Activated T-cell treated with anti-CD3 and anti-CD28 coated beads, Interleukin-2, amount 50 U/mL, for 72 hours (primary cell): ENCODE data around the gene TSPOAP1. TPM values are rescaled to one million over a fixed set of nuclear protein-coding genes. Genes with fewer than 3 reads are reported as not detected.
A peak's percentile ranks its signal among the peaks of the same experiment; 100 is the strongest.
"Not testable (repeated sequence)": the region's sequence is repeated elsewhere in the genome, so short reads cannot be mapped to it uniquely, and the experiment has no call there.

Source experiments
- ATAC-seq, 2 donors: fragments of 150-1000 bp; cut with Tn5 transposase; replicated peaks in 1 of 2; 2 replicates each; pipeline ENCODE4 v1.10.0; 2021; ENCODE audit warnings: moderate library complexity in 2 of 2, mild to moderate bottlenecking in 1 of 2
- DNase-seq, 2 donors: peaks; one replicate each; pipeline ENCODE4 v3.0.0; 2021 to 2022; ENCODE audit warnings: mixed read lengths in 1 of 2
- H3K27ac Mint-ChIP-seq: one replicate; pipeline ENCODE4 v1.8.0; 2022; ENCODE audit warnings: mild to moderate bottlenecking, moderate library complexity, mixed read lengths
- H3K27me3 Mint-ChIP-seq: one replicate; pipeline ENCODE4 v1.8.0; 2022; ENCODE audit warnings: low read depth, mixed read lengths
- H3K36me3 Mint-ChIP-seq, 2 donors: one replicate each; pipeline ENCODE4 v1.8.0; 2022; ENCODE audit warnings: mixed read lengths in 2 of 2, mild to moderate bottlenecking in 1 of 2; ENCODE audit not compliant: insufficient read depth in 2 of 2
- H3K4me1 Mint-ChIP-seq: one replicate; pipeline ENCODE4 v1.8.0; 2022; ENCODE audit warnings: low read depth, mixed read lengths
- H3K4me3 Mint-ChIP-seq, 2 donors: one replicate each; pipeline ENCODE4 v1.8.0; 2022; ENCODE audit warnings: mild to moderate bottlenecking in 2 of 2, mixed read lengths in 2 of 2, moderate library complexity in 2 of 2
- H3K9me3 Mint-ChIP-seq, 2 donors: one replicate each; pipeline ENCODE4 v1.8.0; 2022; ENCODE audit warnings: mixed read lengths in 2 of 2
- total RNA-seq, 2 donors: library from RNA; stranded (reverse); gene quantifications; one replicate each; pipeline ENCODE4 v1.2.3, GENCODE V29; 2022

TSPOAP1 gene
- total RNA-seq, 2 donors from 2014 or later: 42.3 to 55.3 TPM

DNA sequence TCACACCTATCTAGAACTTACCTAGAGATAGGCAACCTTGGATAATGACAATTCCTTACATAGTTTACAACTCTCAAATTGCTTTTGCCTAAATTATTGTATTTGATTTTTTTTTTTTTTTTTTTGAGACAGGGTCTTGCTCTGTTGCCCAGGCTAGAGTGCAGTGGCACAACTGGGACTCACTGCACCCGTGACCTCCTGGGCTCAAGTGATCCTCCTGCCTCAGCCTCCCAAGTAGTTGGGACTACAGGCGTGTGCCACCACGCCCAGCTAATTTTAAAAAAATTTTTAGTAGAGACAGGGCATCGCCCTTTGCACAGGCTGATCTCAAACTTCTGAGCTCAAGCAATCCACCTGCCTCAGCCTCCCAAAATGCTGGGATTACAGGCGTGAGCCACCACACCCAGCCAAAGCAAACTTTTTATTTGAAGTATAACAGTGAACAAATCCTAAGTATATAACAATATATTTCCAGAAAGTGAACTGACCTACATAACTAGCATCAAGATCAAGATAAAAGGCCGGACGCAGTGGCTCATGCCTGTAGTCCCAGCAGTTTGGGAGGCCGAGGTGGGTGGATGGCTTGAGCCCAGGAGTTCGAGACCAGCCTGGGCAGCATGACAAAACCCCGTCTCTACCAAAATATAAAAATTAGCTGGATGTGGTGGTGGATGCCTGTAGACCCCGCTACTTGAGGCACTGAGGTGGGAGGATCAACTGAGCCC is 12.7 kb upstream of the TSPOAP1 start:
- not testable (repeated sequence) for H3K27me3 Mint-ChIP-seq, DNase-seq, ATAC-seq, H3K9me3 Mint-ChIP-seq
- Mint-ChIP-seq H3K4me1 (peaks cover 84% of the 10 kb centered on the region), H3K27ac (peak overlapping the region; percentile 99), H3K36me3 (peaks cover 29 to 55% of the 10 kb centered on the region in 2 donors), H3K4me3 (peak overlapping the region; percentile 89 to 93)

DNA sequence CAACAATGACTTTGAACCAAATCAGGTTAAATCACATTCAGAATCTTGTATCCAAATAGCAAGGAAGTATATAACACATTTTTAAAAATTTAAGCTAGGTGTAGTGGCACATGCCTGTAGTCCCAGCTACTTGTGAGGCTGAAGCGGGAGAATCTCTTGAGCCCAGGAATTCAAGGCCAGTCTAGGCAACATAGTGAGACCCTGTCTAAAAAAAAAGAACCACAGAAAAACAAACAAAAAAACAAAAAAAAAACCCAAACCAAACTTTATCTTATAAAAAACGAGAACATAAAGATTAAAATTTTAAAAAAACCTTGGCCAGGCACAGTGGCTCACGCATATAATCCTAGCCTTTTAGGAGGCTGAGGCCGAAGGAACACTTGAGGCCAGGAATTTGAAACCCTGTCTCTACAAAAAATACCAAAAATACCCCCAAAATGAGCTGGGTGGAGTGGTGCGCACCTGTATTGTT is 11.8 kb upstream of the TSPOAP1 start:
- peak overlapping the region; percentile 99 for H3K27ac Mint-ChIP-seq
- no peaks in the 10 kb centered on the region for H3K9me3 Mint-ChIP-seq

DNA sequence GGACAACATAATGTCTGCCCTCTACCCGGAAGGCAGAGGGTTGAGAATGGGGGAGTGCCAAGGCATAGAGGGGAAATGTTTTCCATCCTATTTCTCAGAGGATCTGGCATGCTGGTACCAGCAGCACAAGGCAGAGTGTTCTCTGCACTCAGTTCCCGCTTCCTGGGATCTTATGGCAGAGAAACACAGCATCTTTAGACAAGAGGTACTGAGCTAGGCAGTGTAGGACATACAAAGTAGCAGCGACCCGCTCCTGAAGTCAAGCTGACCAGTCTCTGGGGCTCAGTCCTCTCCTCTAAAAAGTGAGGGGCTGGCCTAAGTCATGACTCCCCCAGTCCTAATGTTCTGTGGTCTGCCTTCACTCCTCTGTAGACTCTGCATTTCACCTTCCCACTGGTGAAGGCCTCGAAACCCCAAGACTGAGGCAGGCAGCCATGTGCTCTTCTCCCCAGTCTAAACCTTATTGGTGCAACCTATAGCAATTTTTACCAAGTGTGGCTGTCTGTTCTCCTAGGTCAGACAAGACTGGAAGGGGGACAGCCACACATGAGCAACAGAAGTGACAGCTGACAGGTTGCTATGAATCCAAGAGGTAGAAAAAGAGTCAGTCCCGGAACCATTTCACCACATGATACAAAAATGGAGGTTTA is 11.3 kb upstream of the TSPOAP1 start:
- peak overlapping the region; percentile 89 to 93 for H3K4me3 Mint-ChIP-seq
- H3K36me3 Mint-ChIP-seq: peaks cover 28 to 42% of the 10 kb centered on the region in 2 donors
- peaks cover 72% of the 10 kb centered on the region for H3K4me1 Mint-ChIP-seq
- no peaks in the 10 kb centered on the region for H3K27me3 Mint-ChIP-seq
- ATAC-seq (no peak), DNase-seq (peak; percentile 47 to 48)
- peak overlapping the region; percentile 99 for H3K27ac Mint-ChIP-seq
- H3K9me3 Mint-ChIP-seq: no peaks in the 10 kb centered on the region

More for the DNA sequence above, 11.8 kb upstream of the TSPOAP1 start:
- no peak for ATAC-seq
- Mint-ChIP-seq H3K4me1 (peaks cover 77% of the 10 kb centered on the region), H3K4me3 (peak overlapping the region; percentile 89 to 93), H3K27me3 (no peaks in the 10 kb centered on the region), H3K36me3 (peaks cover 30 to 48% of the 10 kb centered on the region in 2 donors)
- no peak for DNase-seq

DNA sequence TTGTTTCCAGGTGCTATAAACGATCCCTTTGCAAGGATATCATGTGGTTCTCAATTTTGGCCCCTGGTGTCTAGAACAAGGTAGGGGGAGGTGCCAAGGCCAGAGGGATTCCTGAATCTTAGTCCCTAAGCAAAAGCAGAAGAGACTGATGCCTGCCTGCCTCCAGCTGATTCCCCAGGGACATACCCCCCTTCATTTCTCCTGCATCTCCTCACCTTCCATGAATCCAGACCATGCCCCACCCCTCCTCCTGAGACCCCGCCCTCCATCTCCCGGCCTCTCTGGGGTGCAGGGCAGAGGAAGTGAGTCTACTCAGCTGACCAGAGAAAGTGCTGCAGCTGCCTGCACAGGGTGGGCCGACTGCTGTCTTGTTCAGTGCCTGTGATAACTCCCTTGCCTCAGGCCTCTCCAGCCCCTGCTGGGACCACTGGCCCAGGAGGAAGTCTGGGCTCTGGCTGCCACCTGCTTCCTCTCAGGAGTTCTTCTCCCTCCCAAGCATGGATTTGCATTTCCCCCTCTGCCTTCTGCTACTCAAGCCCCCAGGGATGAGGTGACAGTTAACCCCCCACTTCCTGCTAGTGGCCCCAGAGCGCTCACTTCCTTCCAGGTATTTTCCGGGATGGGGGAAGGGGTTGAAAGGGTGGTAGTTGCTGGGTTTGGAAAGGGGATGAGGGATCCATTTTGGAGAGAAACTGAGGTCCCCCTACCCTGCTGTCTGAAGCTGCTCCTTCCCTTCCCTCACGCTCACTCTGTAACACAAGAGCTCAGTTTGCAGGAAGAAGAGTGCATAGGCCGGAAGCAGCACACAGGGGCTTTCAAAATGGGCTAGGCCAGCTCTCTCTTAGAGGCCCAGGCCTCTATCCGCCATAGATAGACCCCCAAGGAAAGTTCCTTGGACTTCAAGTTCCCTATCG is 10.5 kb upstream of the TSPOAP1 start:
- DNase-seq (peak; percentile 82 to 88), ATAC-seq (peak; percentile 34 to 44)
- Mint-ChIP-seq H3K4me1 (peaks cover 64% of the 10 kb centered on the region), H3K36me3 (peaks cover 31 to 42% of the 10 kb centered on the region in 2 donors), H3K27me3 (no peaks in the 10 kb centered on the region), H3K4me3 (peak overlapping the region; percentile 89 to 93), H3K27ac (peak overlapping the region; percentile 99), H3K9me3 (no peaks in the 10 kb centered on the region)

DNA sequence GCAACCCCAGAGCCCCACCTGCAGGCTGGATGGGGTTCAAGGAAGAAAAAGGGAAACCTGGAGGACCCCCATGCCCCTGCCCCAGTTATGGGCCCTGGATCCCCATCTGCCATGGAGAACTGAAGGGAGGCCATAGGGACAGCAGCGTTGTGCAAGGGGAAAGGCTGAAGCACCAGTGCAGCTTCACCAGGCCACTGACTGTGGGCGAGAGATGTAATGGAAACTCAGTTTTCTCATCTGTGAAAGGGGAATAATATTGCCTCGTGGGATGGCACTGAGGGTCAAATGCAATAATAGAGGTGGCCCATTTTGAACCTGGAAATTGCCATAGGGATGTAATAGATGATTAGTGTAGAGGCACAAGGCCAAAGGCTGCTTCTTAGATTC is 9.9 kb upstream of the TSPOAP1 start:
- peak; percentile 1 to 6 for ATAC-seq
- no peak for DNase-seq
- H3K27me3 Mint-ChIP-seq: no peaks in the 10 kb centered on the region
- H3K9me3 Mint-ChIP-seq: no peaks in the 10 kb centered on the region
- peak overlapping the region; percentile 89 to 93 for H3K4me3 Mint-ChIP-seq
- peaks cover 30 to 42% of the 10 kb centered on the region in 2 donors for H3K36me3 Mint-ChIP-seq
- H3K27ac Mint-ChIP-seq: peak overlapping the region; percentile 99
- H3K4me1 Mint-ChIP-seq: peaks cover 57% of the 10 kb centered on the region

DNA sequence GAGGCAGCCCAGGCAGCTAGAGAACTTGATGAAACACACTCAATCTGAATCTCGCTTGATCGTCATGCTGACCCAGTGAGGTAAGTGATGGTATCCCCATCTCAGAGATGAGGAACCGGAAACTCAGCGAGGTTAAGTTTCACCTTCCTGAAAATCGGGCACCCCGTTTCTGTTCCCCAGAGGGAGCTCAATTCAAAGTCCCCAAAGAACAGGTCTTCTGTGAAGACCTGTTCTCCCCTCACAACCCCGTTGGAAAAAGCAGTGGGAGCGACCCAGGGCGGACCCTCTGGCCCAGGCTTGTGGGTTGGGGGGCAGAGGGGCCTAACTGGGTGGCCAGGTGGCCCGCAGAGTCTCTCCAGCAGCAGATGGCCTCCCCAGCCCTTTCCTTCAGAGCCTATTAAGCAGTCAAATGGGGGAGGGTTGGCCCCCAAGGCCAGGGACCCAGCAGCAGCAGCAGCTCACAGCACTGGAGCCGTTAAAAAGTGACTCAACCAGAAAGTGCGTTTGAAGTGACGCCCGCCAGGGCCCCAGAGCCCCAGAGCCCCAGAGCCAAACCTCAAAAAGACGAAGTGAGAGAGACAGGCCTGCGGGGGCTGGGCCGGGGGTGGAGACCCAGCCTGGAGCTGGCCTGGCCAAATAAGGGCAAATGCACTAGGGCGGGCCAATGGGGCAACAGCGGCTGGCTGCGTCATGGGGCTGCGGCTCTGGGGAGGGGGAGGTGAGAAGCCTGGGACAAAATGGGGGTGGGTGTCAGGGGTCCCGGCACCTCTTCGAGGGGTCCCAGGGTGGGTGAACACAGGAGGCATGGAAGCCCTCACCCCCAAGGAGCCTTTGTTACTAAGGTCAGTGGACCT is 9.2 kb upstream of the TSPOAP1 start:
- Mint-ChIP-seq H3K27me3 (no peaks in the 10 kb centered on the region), H3K4me3 (peak overlapping the region; percentile 89 to 93), H3K27ac (peak overlapping the region; percentile 99), H3K36me3 (peaks cover 32 to 38% of the 10 kb centered on the region in 2 donors), H3K9me3 (no peaks in the 10 kb centered on the region), H3K4me1 (peaks cover 51% of the 10 kb centered on the region)
- DNase-seq (peak; percentile 95 to 96), ATAC-seq (peak; percentile 65 to 68)

DNA sequence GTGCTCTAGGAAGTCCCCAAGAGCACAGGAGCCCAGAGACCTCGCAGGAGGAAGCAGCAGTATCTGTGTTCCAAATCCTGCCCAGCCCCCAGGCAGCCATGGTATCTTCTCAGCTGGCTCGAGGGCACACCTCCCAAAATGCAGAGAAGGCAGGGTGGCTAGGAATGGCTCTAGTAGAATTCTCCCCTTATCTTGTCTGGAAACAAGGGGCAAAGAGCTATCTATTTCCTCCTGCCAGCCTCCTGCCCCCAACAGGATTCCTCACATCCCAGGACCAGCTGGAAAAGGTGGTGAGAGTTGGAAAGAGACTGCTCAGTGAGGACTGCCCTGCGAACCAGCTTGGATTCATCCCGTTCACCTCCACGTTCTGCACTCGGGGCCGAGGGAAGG is 8.6 kb upstream of the TSPOAP1 start:
- no peak for ATAC-seq
- Mint-ChIP-seq H3K4me3 (peak overlapping the region; percentile 89 to 93), H3K4me1 (peaks cover 46% of the 10 kb centered on the region), H3K9me3 (no peaks in the 10 kb centered on the region), H3K27ac (peak overlapping the region; percentile 99), H3K36me3 (peaks cover 30 to 35% of the 10 kb centered on the region in 2 donors), H3K27me3 (no peaks in the 10 kb centered on the region)
- peak; percentile 55 to 65 for DNase-seq

DNA sequence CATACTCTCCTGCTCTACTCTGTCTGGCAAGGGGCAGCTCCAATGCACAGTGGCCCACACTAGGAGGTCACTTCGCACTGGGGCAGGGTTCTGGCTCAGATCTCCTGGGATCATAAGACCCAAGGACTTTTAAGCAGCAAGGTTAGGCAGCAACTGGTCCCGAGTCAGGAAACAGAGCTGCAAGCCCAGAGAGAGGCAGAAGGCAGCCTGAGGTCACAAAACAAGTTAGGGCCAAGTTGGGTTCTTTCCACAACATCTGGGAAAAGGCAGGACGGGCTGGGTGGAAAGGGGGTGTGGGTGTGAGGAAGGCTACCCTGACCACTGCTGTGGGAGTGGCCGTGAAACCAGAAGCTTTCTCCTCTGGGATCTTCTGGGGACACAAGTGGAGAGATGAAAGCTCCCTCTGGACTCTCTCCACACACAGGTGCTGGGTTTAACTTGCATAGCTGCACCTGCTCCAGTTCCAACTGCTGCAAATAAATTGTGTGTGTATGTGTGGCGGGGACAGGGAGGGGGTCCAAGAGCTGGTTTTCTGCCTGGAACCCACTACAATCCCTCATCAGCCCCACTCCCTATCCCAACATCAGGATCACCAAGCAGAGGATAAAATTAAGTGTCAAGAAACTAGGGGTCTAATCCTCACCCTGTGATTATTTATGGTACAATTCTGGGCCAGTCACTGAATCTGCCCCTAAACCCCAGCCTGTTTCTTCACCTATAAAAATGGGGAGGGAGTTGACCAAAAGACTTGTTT is 8.0 kb upstream of the TSPOAP1 start:
- Mint-ChIP-seq H3K27ac (peak overlapping the region; percentile 99), H3K4me1 (peaks cover 45% of the 10 kb centered on the region), H3K36me3 (peaks cover 30 to 35% of the 10 kb centered on the region in 2 donors)

DNA sequence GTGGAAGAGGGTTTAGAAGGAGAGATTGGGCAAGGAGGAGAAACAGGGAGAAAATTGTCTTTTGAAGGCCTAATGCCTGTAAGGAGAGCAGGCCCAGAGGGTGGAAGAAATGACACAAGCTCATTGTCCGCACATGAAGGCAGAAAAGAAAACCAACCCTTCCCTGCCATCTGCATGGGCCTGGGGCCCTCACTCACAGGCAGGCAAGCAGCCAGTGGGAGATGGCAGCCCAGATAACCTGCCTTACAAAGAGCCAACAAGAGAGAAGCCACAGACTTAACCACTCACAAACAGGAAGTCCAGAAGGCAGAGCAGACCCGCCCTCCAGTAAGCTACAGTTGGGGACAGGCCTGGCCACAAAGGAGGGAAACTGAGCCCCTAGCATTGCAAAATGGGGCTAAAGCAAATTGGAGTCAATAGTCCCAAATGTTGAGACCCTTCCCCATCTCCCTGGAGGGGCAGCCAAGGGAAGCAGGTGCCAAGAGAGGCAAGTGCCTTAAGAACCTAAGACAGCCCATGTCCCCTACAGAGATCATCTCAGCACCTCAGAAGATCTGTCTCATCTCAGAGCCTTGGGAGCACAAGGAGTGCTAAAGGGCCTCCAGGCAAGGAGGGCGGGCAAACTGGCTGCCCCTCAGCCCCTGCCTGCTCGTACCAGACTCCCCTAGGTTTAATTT is 7.3 kb upstream of the TSPOAP1 start:
- Mint-ChIP-seq H3K36me3 (peaks cover 36% of the 10 kb centered on the region in 2 donors), H3K27me3 (no peaks in the 10 kb centered on the region), H3K4me3 (peak overlapping the region; percentile 89 to 93), H3K9me3 (no peaks in the 10 kb centered on the region), H3K4me1 (peaks cover 38% of the 10 kb centered on the region), H3K27ac (peak overlapping the region; percentile 99)
- peak; percentile 20 to 28 for ATAC-seq
- DNase-seq: peak; percentile 81 to 86

More for the DNA sequence above, 8.0 kb upstream of the TSPOAP1 start:
- peak; percentile 21 to 39 for DNase-seq
- Mint-ChIP-seq H3K27me3 (no peaks in the 10 kb centered on the region), H3K9me3 (no peaks in the 10 kb centered on the region), H3K4me3 (peak overlapping the region; percentile 89 to 93)
- ATAC-seq: no peak

DNA sequence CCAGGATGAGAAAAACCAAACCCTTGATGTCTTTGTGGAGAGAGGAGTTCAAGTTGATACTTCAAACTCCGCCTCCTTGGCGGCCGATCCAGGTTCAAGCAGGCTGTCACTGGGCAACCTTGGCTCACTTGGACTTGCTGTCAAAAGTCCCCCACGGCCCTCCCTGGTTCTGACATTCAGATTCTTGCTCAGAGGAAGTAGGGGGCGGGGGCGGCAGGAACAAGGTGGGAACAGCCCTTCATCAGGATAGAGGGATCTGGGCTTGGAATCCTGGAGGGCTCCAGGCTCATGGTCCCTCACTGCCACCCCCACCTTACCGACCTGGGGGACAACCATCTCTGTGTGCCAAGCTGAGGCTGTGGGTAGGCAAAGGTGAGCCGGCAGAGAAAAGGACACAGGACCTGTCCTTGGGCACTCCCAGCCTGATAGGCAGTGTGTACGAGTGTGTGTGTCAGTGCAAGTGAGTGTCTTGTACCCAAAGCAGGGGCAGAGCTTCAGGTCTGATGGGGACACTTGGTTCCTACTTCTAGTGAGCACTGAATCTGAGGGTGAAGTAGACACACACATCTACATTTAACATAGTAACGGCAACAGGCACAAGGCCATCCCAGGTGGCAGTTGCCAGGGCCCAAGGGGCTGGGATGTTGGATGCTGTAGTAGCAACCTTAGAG is 6.6 kb upstream of the TSPOAP1 start:
- peak overlapping the region; percentile 99 for H3K27ac Mint-ChIP-seq
- ATAC-seq (no peak), DNase-seq (peak; percentile 56 to 71)
- no peaks in the 10 kb centered on the region for H3K27me3 Mint-ChIP-seq
- H3K36me3 Mint-ChIP-seq: peaks cover 36 to 39% of the 10 kb centered on the region in 2 donors
- H3K4me1 Mint-ChIP-seq: peaks cover 30% of the 10 kb centered on the region
- H3K9me3 Mint-ChIP-seq: no peaks in the 10 kb centered on the region
- peak overlapping the region; percentile 89 to 93 for H3K4me3 Mint-ChIP-seq

DNA sequence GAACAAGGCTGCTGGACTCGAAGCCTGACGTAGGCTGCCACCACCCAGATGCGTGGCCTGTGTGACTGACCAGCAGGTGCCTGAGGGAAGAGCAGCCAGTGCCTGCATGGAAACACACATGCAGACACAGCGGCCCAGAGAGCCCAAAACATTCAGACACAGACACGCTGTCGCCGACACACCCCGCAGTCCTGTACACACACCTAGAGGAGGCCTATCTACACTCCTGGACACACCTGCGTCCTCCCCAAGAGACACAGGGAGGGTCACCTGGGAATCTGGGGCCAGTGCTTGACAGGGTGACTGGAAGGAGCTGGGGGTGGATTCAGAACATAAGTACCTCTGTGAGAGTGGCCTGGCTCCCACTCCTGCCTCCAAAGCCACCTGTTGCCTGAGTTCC is 6.1 kb upstream of the TSPOAP1 start:
- peaks cover 27% of the 10 kb centered on the region for H3K4me1 Mint-ChIP-seq

More for the DNA sequence above, 6.1 kb upstream of the TSPOAP1 start:
- ATAC-seq (no peak), DNase-seq (peak in 1 of 2 donors; percentile 33)
- Mint-ChIP-seq H3K4me3 (peak overlapping the region; percentile 89 to 93), H3K9me3 (no peaks in the 10 kb centered on the region), H3K27ac (peak overlapping the region; percentile 99), H3K36me3 (peaks cover 33 to 39% of the 10 kb centered on the region in 2 donors), H3K27me3 (no peaks in the 10 kb centered on the region)
